NCI-H187 treated with DMSO at 0.1 percent for 48 hours (cell line): Measurements from ENCODE around the gene MUC4.

Source experiments
- DNase-seq: peaks from one replicate; lab custom pipeline; 2025; lab: John Stamatoyannopoulos, UW

The MUC4 gene

GRCh38 chr3:195698647-195699387 lies 112.9 kb downstream of the MUC4 start:
- no peak for DNase-seq

GRCh38 chr3:195698325-195698646 lies 113.4 kb downstream of the MUC4 start:
- no peak for DNase-seq

GRCh38 chr3:195697582-195698324 lies 114.0 kb downstream of the MUC4 start:
- no peak for DNase-seq
